Measurements from ENCODE around the gene PRODH.
"Not testable (repeated sequence)": the region's sequence is repeated elsewhere in the genome, so short reads cannot be mapped to it uniquely, and the experiment has no call there.

PRODH gene

GRCh38 chr22:18954990-18955571, 19.0 kb upstream of the PRODH start:
- H3K23ac ChIP-seq (ENCODE audit: low read length), result no peak overlapping the region
- no peaks in the 10 kb centered on the region for H3K79me1 ChIP-seq (ENCODE audit: low read length)
- no peak overlapping the region for H3K27ac ChIP-seq (ENCODE audit: low read depth, low read length)
- H3K36me3 ChIP-seq (ENCODE audit: control insufficient read depth in 1 of 2, insufficient read depth in 2 of 2, low read length in 2 of 2), result no peaks in the 10 kb centered on the region
- no CpG with 5 or more reads among the region's 15 CpGs for WGBS (ENCODE audit: extremely low coverage, insufficient coverage, insufficient read length)
- H3K4me3 ChIP-seq (ENCODE audit: low read depth, low read length), result no peak overlapping the region
- no peak overlapping the region for H4K8ac ChIP-seq (ENCODE audit: low read depth, low read length)
- H3K4me2 ChIP-seq (ENCODE audit: low read length), result no peak overlapping the region
- no peak overlapping the region for H3K9ac ChIP-seq (ENCODE audit: low read length)
- no peaks in the 10 kb centered on the region for H3K4me1 ChIP-seq (ENCODE audit: control insufficient read depth in 1 of 2, insufficient read depth in 2 of 2, low read length in 2 of 2)
- H2AFZ ChIP-seq (ENCODE audit: insufficient read depth, low read length, poor library complexity), result no peak overlapping the region
- H3K18ac ChIP-seq (ENCODE audit: low read length), result no peak overlapping the region
- no peak overlapping the region for H3K14ac ChIP-seq (ENCODE audit: low read length)
- H3K27me3 ChIP-seq (ENCODE audit: insufficient read depth, low read length), result no peaks in the 10 kb centered on the region
- H2BK5ac ChIP-seq (ENCODE audit: low read depth, low read length, poor library complexity), result no peak overlapping the region
- no peaks in the 10 kb centered on the region for H3K79me2 ChIP-seq (ENCODE audit: control insufficient read depth, insufficient read depth, low read length, poor library complexity)
- no peak overlapping the region for H2BK12ac ChIP-seq (ENCODE audit: low read length)
- no peak overlapping the region for H2BK120ac ChIP-seq (ENCODE audit: insufficient read depth, low read length, poor library complexity)
- no peak overlapping the region for H4K12ac ChIP-seq (ENCODE audit: low read depth, low read length)
- no peak overlapping the region for H4K91ac ChIP-seq (ENCODE audit: low read depth, low read length)
- no peaks in the 10 kb centered on the region for H3K9me3 ChIP-seq (ENCODE audit: insufficient read depth, low read depth, low read length)
- no peak overlapping the region for H3K4ac ChIP-seq (ENCODE audit: low read depth, low read length)
- H2AK5ac ChIP-seq (ENCODE audit: low read length), result no peak overlapping the region
- DNase-seq, result no peak

DNA sequence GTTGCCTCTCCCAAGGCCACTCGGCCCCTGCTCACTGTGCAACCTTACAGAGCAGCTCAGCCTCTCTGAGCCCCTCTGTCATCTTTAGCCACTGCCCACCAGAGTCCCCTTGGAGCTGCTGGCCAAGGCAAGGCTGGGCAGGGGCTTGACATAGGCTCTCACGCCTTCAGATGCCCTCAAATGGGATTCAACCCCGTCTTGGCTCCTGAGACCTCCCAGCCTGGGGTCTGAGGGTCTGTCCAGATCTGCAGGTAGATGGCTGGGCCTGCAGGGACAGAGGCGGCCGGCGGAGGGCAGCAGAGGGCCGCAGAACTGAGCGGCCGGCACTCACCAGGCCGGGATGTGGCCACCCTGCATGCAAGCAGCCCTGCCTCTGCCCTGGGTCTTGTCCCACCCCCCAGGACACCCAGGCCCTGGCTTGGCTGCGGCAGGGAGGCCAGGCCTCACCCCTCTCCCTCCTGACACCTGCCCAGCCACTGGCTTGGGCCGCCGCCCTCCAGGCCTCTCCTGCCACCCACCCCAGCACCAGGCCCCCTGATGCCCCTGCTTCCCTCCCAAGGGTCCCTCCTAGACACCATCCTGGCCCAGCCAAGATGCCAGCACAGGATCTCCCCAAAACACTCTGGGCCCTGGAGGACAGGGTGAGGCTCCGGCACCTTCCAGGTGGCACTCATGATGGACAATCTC, 18.4 kb upstream of the PRODH start:
- not testable (repeated sequence) for H3K36me3 ChIP-seq (ENCODE audit: control insufficient read depth in 1 of 2, insufficient read depth in 2 of 2, low read length in 2 of 2); H3K9ac ChIP-seq (ENCODE audit: low read length); H3K79me1 ChIP-seq (ENCODE audit: low read length); H4K91ac ChIP-seq (ENCODE audit: low read depth, low read length); H3K14ac ChIP-seq (ENCODE audit: low read length); H3K4me3 ChIP-seq (ENCODE audit: low read depth, low read length); H3K27me3 ChIP-seq (ENCODE audit: insufficient read depth, low read length); H2AFZ ChIP-seq (ENCODE audit: insufficient read depth, low read length, poor library complexity); H3K4ac ChIP-seq (ENCODE audit: low read depth, low read length); H4K8ac ChIP-seq (ENCODE audit: low read depth, low read length); H3K79me2 ChIP-seq (ENCODE audit: control insufficient read depth, insufficient read depth, low read length, poor library complexity); H2BK5ac ChIP-seq (ENCODE audit: low read depth, low read length, poor library complexity); H4K12ac ChIP-seq (ENCODE audit: low read depth, low read length); H3K18ac ChIP-seq (ENCODE audit: low read length); H2BK12ac ChIP-seq (ENCODE audit: low read length); H3K27ac ChIP-seq (ENCODE audit: low read depth, low read length); H3K4me1 ChIP-seq (ENCODE audit: control insufficient read depth in 1 of 2, insufficient read depth in 2 of 2, low read length in 2 of 2); H3K4me2 ChIP-seq (ENCODE audit: low read length); H2AK5ac ChIP-seq (ENCODE audit: low read length); H3K9me3 ChIP-seq (ENCODE audit: insufficient read depth, low read depth, low read length); H3K23ac ChIP-seq (ENCODE audit: low read length); H2BK120ac ChIP-seq (ENCODE audit: insufficient read depth, low read length, poor library complexity)
- no CpG with 5 or more reads among the region's 14 CpGs for WGBS (ENCODE audit: extremely low coverage, insufficient coverage, insufficient read length)
- DNase-seq, result peak; percentile 70 to 74

- H3K23ac ChIP-seq (ENCODE audit: low read length); H3K27ac ChIP-seq (ENCODE audit: low read depth, low read length); H3K4ac ChIP-seq (ENCODE audit: low read depth, low read length); H3K36me3 ChIP-seq (ENCODE audit: control insufficient read depth in 1 of 2, insufficient read depth in 2 of 2, low read length in 2 of 2); H3K4me1 ChIP-seq (ENCODE audit: control insufficient read depth in 1 of 2, insufficient read depth in 2 of 2, low read length in 2 of 2); H4K91ac ChIP-seq (ENCODE audit: low read depth, low read length); H3K79me2 ChIP-seq (ENCODE audit: control insufficient read depth, insufficient read depth, low read length, poor library complexity); H3K4me3 ChIP-seq (ENCODE audit: low read depth, low read length); H3K14ac ChIP-seq (ENCODE audit: low read length); H2AK5ac ChIP-seq (ENCODE audit: low read length); H2BK120ac ChIP-seq (ENCODE audit: insufficient read depth, low read length, poor library complexity); H3K18ac ChIP-seq (ENCODE audit: low read length); H3K9me3 ChIP-seq (ENCODE audit: insufficient read depth, low read depth, low read length); H2BK12ac ChIP-seq (ENCODE audit: low read length); H4K12ac ChIP-seq (ENCODE audit: low read depth, low read length); H2BK5ac ChIP-seq (ENCODE audit: low read depth, low read length, poor library complexity); H3K4me2 ChIP-seq (ENCODE audit: low read length); H2AFZ ChIP-seq (ENCODE audit: insufficient read depth, low read length, poor library complexity); H4K8ac ChIP-seq (ENCODE audit: low read depth, low read length); H3K79me1 ChIP-seq (ENCODE audit: low read length); H3K27me3 ChIP-seq (ENCODE audit: insufficient read depth, low read length); H3K9ac ChIP-seq (ENCODE audit: low read length): not testable (repeated sequence)
- WGBS (ENCODE audit: extremely low coverage, insufficient coverage, insufficient read length), result no CpG with 5 or more reads among the region's 14 CpGs
- DNase-seq, result peak; percentile 30 to 43
These were observed 17.0 kb upstream of the PRODH start for GRCh38 chr22:18953128-18953527.

GRCh38 chr22:18952022-18952421, 15.9 kb upstream of the PRODH start:
- H3K14ac ChIP-seq (ENCODE audit: low read length), result no peak overlapping the region
- H2AFZ ChIP-seq (ENCODE audit: insufficient read depth, low read length, poor library complexity), result no peak overlapping the region
- no peaks in the 10 kb centered on the region for H3K79me2 ChIP-seq (ENCODE audit: control insufficient read depth, insufficient read depth, low read length, poor library complexity)
- H3K27ac ChIP-seq (ENCODE audit: low read depth, low read length), result no peak overlapping the region
- H2BK5ac ChIP-seq (ENCODE audit: low read depth, low read length, poor library complexity), result no peak overlapping the region
- H3K23ac ChIP-seq (ENCODE audit: low read length), result no peak overlapping the region
- DNase-seq, result no peak
- no peak overlapping the region for H3K9ac ChIP-seq (ENCODE audit: low read length)
- no peaks in the 10 kb centered on the region for H3K36me3 ChIP-seq (ENCODE audit: control insufficient read depth in 1 of 2, insufficient read depth in 2 of 2, low read length in 2 of 2)
- H4K91ac ChIP-seq (ENCODE audit: low read depth, low read length), result no peak overlapping the region
- no peak overlapping the region for H3K4me2 ChIP-seq (ENCODE audit: low read length)
- no peaks in the 10 kb centered on the region for H3K79me1 ChIP-seq (ENCODE audit: low read length)
- no peak overlapping the region for H4K12ac ChIP-seq (ENCODE audit: low read depth, low read length)
- H2BK12ac ChIP-seq (ENCODE audit: low read length), result no peak overlapping the region
- no peak overlapping the region for H3K4ac ChIP-seq (ENCODE audit: low read depth, low read length)
- no peak overlapping the region for H4K8ac ChIP-seq (ENCODE audit: low read depth, low read length)
- no peak overlapping the region for H3K4me3 ChIP-seq (ENCODE audit: low read depth, low read length)
- H3K18ac ChIP-seq (ENCODE audit: low read length), result no peak overlapping the region
- H2AK5ac ChIP-seq (ENCODE audit: low read length), result no peak overlapping the region
- H2BK120ac ChIP-seq (ENCODE audit: insufficient read depth, low read length, poor library complexity), result no peak overlapping the region
- WGBS (ENCODE audit: extremely low coverage, insufficient coverage, insufficient read length), result no CpG with 5 or more reads among the region's 6 CpGs
- H3K4me1 ChIP-seq (ENCODE audit: control insufficient read depth in 1 of 2, insufficient read depth in 2 of 2, low read length in 2 of 2), result peaks cover 3% of the 10 kb centered on the region in 2 experiments
- no peaks in the 10 kb centered on the region for H3K9me3 ChIP-seq (ENCODE audit: insufficient read depth, low read depth, low read length)
- no peaks in the 10 kb centered on the region for H3K27me3 ChIP-seq (ENCODE audit: insufficient read depth, low read length)
